ENCODE data around the gene LRBA. TPM values are rescaled to one million over a fixed set of nuclear protein-coding genes. Genes with fewer than 3 reads are reported as not detected.

The LRBA gene
- total RNA-seq, 1 donor from 2014 or later = 28.2 TPM

GRCh38 chr4:150240011-150240410 is 775.1 kb downstream of the LRBA start:
- no peak overlapping the region for H3K27ac Mint-ChIP-seq (ENCODE audit: unreplicated experiment)
- peaks cover 5% of the 10 kb centered on the region for H3K4me1 Mint-ChIP-seq
- no peaks in the 10 kb centered on the region for H3K9me3 Mint-ChIP-seq
- peaks cover 3% of the 10 kb centered on the region for H3K36me3 Mint-ChIP-seq (ENCODE audit: low read depth)
- no peak for DNase-seq (ENCODE audit: low read depth, low spot score)
- H3K27me3 Mint-ChIP-seq (ENCODE audit: low read depth) = no peaks in the 10 kb centered on the region
- TF ChIP-seq CTCF (conservative IDR thresholded peaks at IDR 0.05) = no peak
- no peak overlapping the region for H3K4me3 Mint-ChIP-seq

- H3K36me3 Mint-ChIP-seq (ENCODE audit: low read depth) = peaks cover 8% of the 10 kb centered on the region
- peaks cover 5% of the 10 kb centered on the region for H3K4me1 Mint-ChIP-seq
- TF ChIP-seq CTCF (conservative IDR thresholded peaks at IDR 0.05) = no peak
These were observed 776.5 kb downstream of the LRBA start for GRCh38 chr4:150238591-150238990.

GRCh38 chr4:150237110-150237872 is 777.8 kb downstream of the LRBA start:
- no peak overlapping the region for H3K4me3 Mint-ChIP-seq
- no peaks in the 10 kb centered on the region for H3K27me3 Mint-ChIP-seq (ENCODE audit: low read depth)
- H3K36me3 Mint-ChIP-seq (ENCODE audit: low read depth) = peaks cover 14% of the 10 kb centered on the region
- TF ChIP-seq CTCF (conservative IDR thresholded peaks at IDR 0.05) = no peak
- peaks cover 5% of the 10 kb centered on the region for H3K4me1 Mint-ChIP-seq
- H3K27ac Mint-ChIP-seq (ENCODE audit: unreplicated experiment) = no peak overlapping the region
- no peak for DNase-seq (ENCODE audit: low read depth, low spot score)
- H3K9me3 Mint-ChIP-seq = no peaks in the 10 kb centered on the region

More at GRCh38 chr4:150238591-150238990, 776.5 kb downstream of the LRBA start:
- H3K27ac Mint-ChIP-seq (ENCODE audit: unreplicated experiment) = no peak overlapping the region
- no peak overlapping the region for H3K4me3 Mint-ChIP-seq
- no peaks in the 10 kb centered on the region for H3K27me3 Mint-ChIP-seq (ENCODE audit: low read depth)
- no peaks in the 10 kb centered on the region for H3K9me3 Mint-ChIP-seq
- no peak for DNase-seq (ENCODE audit: low read depth, low spot score)

GRCh38 chr4:150236626-150237025 is 778.5 kb downstream of the LRBA start:
- peaks cover 5% of the 10 kb centered on the region for H3K4me1 Mint-ChIP-seq
- TF ChIP-seq CTCF (conservative IDR thresholded peaks at IDR 0.05) = no peak
- DNase-seq (ENCODE audit: low read depth, low spot score) = no peak
- no peaks in the 10 kb centered on the region for H3K27me3 Mint-ChIP-seq (ENCODE audit: low read depth)
- no peak overlapping the region for H3K4me3 Mint-ChIP-seq
- H3K27ac Mint-ChIP-seq (ENCODE audit: unreplicated experiment) = no peak overlapping the region
- H3K9me3 Mint-ChIP-seq = no peaks in the 10 kb centered on the region
- H3K36me3 Mint-ChIP-seq (ENCODE audit: low read depth) = peaks cover 18% of the 10 kb centered on the region

GRCh38 chr4:150235808-150236271 is 779.2 kb downstream of the LRBA start:
- peaks cover 5% of the 10 kb centered on the region for H3K4me1 Mint-ChIP-seq
- no peaks in the 10 kb centered on the region for H3K27me3 Mint-ChIP-seq (ENCODE audit: low read depth)
- H3K9me3 Mint-ChIP-seq = no peaks in the 10 kb centered on the region
- no peak overlapping the region for H3K27ac Mint-ChIP-seq (ENCODE audit: unreplicated experiment)
- TF ChIP-seq CTCF (conservative IDR thresholded peaks at IDR 0.05) = no peak
- peaks cover 17% of the 10 kb centered on the region for H3K36me3 Mint-ChIP-seq (ENCODE audit: low read depth)
- no peak overlapping the region for H3K4me3 Mint-ChIP-seq
- no peak for DNase-seq (ENCODE audit: low read depth, low spot score)
